Activated CD4-positive, CD25-positive, alpha-beta regulatory T cell (primary cell): ENCODE data around the gene GARIN3.
"Not testable (repeated sequence)": the region's sequence is repeated elsewhere in the genome, so short reads cannot be mapped to it uniquely, and the experiment has no call there.

ENCODE experiments used
- DNase-seq, 4 experiments: peaks; one replicate each; lab custom pipeline; 2025; lab: John Stamatoyannopoulos, UW

Gene GARIN3

DNA sequence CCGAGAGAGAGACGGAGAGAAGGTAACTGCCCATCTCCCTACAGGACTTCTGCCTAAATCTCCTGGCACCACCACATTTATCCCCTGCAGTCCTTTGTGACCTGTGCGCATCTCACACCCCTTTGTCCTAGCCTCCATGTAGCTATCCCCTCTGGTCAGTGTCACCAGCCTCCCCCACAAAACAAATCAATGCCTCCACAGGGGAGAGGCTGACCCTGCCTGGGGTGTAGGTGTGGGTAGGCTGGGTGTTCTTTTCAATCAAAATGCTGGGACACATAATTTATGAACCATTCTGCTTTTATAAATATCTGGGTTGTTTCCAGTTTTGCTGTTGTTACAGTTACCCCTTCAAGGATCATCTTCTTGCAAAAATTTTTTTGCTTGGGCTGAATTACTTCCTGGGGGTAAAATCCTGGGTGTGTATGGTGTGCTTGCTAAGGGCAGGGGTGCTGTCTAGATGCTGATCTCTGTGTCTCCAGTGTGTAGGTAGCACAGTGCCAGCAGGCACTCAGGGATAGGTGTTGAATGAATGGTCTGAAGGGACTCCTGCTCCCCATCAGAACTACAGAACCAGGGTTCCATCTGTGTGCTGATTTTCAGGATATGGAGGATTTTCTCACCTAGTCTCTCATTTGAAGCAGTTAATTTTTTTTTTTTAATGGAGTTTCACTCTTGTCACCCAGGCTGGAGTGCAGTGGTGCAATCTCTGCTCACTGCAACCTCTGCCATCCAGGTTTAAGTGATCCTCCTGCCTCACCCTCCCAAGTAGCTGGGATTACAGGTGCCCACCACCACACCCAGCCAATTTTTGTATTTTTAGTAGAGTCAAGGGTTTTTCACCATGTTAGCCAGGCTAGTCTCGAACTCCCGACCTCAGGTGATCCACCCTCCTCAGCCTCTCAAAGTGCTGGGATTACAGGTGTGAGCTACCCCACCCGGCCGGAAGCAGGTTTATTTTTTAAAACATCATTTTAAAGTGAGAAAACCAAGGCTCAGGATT lies at the start of gene GARIN3:
Gene GARIN3 (minus strand): TSS at position 51 of the 1,000 bp plus-strand sequence. CDS start 96 bp downstream, outside the sequence.
- no peak for DNase-seq

DNA sequence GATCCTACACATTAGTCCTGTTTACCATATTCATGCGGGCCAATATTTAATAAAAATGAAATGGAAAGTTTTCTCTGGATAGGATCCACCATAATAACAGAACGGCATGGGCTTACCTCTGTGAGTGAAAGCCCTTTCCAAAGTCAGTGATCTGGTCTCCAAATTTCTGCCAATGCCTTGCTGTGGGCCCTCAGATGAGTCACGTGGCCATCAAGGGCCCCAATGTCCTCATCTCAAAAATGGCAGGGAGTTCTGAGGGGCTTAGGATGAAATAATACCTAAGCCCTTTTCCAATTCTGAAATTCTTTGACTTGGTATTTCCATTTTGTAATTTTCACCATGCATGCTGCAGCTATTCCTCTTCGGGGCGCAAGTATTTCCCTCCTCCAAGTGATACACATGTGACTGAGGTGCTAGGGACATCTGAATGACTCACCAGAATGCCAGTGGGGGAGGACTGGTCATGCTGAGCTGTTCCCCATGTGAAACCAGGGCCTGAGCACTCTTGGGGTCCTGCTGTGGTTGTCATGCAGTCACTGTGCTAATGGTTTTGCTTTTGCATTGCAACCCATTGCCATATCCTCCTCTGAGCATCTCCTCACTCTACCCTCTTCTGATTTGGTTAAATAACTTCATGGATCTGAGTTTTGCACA lies 49.6 kb upstream of the GARIN3 start:
- DNase-seq, result no peak

DNA sequence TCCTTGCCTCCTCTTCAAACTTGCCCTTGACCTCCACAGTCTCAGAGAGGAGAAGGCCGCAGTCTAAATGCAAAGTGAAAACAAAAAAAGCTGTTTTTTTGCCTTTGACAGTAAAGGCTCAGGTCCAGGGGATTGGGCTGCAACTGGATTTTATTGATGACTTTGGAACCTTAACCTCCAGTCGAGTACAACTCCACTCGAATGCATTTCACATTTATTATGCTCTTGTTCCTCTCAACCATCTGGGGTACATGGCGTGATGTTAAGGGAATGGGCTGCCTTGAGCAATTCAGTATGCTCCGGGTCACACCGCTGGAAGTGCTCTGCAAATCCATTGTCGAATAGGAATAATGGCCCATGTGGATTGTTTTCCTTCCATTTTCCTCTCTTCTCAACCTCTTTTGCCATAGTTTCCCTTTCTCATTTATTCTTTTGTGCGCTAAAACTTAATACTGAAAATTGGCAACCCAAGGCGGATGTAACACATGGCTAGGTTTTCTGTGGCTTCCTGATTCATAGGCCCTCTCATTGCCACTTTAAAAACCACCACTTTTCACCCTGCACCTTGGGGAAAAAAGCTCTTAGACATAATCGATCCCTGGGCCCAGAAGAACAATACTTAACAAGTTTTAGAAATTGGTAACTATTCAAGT lies 48.9 kb upstream of the GARIN3 start:
- DNase-seq, result no peak

DNA sequence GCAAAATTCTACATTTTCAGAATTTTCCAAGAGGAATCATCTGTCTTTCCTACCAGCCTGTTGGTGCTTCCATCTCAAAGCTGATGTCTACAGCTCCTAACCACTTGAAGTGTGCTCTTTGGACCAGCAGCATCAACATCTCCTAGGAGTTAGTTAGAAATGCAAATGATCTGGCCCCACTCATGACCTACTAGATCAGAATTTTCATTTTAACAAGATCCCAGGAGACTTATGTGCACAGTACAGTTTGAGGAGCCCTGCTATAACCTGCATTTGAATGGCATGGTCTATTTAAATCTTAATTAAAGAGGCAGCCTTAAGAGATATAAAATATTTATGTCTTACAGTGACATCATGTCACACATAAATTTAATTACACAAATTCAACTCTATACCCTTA lies 48.4 kb upstream of the GARIN3 start:
- no peak for DNase-seq

DNA sequence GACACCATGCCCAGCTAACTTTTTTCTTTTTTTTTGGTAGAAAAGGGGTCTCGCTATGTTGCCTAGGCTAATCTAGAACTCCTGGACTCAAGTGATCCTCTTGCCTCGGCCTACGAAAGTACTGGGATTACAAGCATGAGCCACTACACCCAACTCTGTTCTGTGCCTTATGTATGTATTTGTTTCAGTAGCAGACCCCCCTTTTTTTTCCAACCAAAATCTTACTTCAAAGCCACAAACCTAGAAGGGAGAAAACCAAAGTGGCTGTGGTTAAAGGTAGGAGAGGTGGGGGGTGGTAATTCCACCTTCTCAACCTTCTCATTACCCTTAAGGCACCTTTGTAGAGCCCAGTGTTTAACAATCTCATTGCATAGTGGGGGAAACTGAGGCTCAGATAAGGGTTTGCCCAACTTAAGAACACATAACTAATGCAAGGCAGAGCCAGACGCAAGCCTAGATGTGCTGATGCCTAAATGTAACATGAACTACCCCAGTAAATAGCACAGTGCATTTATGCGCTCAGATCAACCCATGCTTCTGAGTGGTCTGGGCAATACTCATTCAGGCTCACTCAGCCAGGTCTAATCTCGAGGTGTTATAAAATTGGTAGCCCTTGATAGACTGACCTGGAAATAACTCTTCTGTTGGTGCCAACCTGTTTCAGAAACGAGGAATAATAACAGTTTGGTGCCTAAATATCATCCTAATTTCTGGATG lies 47.6 kb upstream of the GARIN3 start:
- no peak for DNase-seq

DNA sequence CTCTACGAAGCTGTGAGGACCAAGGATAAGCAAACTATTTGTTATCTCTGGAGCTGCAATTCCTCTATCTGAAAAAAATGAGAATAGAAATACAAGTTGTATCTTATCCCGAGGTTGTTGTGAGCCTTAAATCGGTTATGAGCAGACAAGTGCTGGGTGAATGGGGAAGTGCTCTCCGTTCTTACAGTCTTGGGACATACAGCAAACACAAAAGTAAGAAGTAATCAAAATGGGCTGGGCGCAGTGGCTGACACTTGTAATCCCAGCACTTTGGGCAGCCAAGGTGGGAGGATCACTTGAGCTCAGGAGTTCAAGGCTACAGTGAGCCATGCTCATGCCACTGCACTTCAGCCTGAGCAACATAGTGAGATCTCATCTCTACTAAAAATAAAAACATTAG lies 46.2 kb upstream of the GARIN3 start:
- no peak for DNase-seq

DNA sequence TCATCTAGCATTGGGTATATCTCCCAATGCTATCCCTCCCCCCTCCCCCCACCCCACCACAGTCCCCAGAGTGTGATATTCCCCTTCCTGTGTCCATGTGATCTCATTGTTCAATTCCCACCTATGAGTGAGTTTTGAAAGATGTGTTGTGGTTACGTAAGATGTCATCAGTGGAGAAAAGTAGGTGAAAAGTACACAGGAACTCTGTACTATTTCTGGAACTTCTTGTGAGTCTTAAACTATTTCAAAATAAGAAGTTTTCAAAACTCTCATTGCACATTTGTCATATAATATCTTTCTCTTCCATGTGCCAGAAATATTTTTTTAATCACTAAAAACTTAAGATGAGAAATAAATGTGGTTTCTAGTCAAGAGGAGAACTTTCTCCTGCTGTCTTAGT lies 44.6 kb upstream of the GARIN3 start:
- DNase-seq, result not testable (repeated sequence)

DNA sequence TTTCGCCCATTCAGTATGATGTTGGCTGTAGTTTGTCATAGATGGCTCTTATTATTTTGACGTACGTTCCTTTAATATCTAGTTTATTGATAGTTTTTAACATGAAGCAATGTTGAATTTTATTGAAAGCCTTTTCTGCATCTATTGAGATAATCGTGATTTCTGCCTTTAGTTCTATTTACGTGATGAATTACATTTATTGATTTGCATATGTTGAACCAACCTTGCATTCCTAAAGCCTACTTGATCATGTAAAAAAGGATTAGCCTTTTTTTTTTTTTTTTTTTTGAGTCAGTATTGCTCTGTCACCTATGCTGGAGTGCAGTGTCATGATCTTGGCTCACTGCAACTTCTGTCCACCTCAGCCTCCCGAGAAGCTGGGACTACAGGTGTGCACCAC lies 39.6 kb upstream of the GARIN3 start:
- no peak for DNase-seq

DNA sequence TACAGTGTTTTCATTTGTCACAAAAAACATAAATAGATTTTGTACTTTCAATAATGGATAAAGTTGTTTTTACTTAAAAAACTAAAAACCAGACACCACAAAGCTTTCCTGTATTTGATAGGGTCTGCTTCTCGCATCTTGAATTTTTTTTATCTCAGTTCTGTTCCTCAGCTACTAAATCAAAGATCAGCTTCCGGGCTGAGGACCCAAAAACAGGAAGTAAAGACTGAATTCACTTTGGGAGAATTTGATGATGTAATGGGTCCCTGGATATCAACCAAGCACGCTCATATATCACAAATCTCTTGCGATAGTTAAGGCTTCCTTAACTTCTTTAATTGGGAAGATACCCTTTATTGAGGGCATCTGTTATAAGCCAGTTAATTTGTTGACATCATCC lies 38.7 kb upstream of the GARIN3 start:
- no peak for DNase-seq

DNA sequence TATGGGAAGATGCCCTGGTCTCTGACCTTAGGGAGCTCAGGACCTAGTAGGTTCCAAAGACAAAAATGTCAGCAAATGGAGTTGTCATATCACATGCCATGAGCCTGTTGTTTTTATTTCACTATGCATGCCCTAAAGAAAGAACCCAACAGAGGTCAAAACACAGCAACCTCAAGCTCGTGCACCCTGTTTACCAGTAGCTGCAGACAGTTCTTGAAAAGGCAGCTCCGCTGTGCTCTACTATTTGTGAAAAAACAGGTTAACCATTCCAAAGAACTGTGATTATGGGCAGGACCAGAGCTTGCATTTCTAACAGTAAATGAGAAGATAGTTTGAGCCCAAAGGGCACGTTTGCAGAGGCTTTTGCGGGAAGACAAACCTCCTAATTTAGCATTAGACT lies 37.4 kb upstream of the GARIN3 start:
- no peak for DNase-seq

DNA sequence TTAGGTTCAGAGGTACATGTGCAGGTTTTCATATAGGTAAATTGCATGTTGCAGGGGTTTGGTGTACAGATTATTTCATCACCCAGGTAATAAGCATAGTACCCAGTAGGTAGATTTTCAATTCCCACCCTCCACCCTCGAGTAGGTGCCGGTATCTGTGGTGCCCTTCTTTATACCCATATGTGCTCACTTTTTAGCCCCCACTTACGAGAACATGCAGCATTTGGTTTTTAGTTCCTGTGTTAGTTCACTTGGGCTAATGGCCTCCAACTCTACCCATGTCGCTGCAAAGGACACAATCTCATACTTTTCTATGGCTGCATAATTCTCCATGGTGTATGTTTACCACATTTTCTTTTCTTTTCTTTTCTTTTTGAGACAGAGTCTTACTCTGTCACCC lies 35.8 kb upstream of the GARIN3 start:
- no peak for DNase-seq

DNA sequence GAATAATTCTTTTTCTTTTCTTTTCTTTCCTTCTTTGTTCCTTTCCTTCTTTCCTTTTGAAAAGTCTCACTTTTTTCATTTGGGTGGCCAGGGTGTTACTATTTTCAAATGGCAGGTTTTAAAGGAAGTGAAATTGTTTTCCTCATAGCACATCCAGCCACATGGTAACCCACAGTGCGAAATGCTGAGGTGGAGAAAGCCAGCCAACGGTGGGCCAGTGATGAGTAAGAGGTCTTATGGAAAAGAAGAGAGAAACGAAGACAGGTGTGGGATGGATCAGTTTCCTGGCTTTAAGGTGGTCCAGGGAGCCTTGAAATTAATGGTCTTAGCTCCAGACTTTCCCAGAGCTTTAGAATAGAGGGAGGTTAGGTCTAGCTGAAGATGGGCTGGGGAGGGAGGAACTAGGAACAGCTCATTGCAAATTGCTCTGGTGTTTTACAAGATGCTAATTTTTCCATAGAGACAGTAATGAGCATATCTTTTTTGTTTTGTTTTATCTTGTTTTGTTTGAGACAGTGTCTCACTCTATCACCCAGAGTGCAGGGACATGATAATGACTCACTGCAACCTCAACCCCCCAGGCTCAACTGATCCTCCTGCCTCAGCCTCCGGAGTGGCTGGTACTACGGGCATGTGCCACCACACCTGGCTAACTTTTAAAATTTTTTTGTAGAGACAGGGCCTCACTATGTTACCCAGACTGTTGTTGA lies 32.4 kb upstream of the GARIN3 start:
- DNase-seq, result no peak

DNA sequence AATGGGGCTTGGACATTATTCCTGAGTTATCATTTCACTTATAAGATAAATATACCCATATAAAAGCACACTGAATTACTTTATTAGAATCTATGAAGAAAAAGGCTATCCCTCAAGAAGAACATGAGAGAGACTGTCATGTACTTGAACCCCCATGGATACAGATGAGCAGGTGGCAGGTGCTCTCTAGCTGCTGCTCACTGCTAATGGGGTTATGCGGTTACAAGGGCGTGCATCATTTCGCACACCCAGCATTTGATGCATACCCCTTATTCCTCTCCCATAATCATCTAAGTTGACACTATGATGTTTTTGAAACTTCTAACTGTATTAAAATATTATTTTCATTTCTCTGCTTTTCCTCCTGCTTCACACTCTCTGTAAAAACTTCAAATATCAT lies 31.0 kb upstream of the GARIN3 start:
- no peak for DNase-seq

DNA sequence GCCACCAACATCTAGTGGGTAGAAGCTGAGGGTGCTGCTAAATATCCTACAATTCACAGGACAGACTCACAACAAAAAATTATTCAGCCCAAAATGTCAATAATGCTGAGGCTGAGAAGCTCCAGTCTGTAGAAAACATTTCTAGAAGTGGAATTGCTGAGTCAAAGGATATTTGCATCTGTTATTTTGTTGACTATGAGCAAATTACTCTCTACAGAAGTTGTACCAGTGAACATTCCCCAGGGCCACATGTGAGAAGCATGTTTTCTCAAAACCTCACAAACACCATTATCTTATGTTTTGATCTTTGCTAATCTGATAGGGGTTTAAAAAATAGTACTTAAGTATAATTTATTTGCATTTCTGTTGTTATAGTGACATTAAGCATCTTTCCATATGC lies 30.0 kb upstream of the GARIN3 start:
- DNase-seq, result no peak

DNA sequence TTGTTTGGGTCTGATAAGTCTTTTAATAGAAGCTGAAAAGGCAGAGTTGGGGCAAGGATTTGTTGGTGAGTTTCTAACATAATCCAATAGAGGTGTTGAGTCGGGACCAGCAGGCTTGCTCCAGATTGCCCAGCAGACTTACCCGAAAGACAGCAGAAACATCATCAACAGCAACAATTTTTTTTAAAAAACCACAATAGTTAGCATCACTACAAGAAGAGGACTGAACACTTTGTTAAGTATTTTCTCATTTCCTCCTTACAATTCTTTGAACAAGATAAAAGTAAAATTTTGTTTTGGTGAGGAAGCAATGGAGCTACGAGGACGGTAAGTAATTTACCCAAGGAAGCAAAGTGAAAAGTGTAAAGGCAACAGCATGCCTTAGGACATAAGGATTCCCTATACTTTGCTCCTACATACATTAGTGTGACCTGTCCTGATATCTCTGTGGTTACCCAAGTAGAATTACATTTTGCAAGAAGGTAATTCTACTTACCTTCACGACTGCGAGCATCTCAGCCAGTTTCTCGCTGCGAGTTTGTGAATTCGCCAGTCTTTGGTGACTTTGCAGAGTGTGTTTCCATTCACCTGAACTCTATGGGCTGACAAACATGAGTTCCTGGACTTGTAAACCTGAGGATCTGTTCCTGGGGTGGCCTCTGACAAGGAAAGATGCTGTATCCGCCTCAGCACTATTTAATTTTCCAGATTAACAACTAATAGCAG lies 27.8 kb upstream of the GARIN3 start:
- DNase-seq, result no peak

DNA sequence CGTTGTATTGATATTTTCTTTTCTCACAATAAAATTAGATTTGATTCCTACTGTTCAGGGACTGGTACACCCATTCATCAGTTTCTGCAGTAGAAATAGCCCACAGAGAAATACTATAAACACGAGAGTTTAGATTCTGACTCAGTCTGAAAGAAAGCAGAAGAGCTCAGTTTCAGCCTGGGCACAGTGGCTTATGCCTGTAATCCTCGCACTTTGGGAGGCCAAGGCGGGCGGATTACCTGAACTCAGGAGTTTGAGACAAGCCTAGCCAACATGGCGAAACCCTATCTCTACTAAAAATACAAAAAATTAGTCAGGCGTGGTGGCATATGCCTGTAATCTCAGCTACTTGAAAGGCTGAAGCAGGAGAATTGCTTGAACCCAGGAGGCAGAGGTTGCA lies 23.2 kb upstream of the GARIN3 start:
- no peak for DNase-seq

DNA sequence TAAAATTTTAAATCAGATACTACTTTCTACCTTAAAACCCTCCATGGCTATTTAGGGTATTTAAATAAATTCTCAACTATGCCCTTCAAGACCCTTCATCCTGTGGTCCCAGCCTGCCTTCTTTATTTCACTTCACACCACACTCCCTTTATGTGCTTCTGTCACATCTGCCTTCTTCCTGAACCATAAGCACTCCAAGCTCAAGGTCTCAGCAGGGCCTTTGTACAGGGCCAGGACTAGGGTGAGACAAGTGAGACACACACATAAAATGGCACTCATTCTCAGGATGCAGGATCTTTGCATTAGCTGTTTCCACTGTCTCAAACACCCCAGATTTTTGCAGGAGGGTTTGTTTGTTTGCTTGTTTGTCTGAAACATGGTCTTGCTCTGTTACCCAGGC lies 22.2 kb upstream of the GARIN3 start:
- no peak for DNase-seq

DNA sequence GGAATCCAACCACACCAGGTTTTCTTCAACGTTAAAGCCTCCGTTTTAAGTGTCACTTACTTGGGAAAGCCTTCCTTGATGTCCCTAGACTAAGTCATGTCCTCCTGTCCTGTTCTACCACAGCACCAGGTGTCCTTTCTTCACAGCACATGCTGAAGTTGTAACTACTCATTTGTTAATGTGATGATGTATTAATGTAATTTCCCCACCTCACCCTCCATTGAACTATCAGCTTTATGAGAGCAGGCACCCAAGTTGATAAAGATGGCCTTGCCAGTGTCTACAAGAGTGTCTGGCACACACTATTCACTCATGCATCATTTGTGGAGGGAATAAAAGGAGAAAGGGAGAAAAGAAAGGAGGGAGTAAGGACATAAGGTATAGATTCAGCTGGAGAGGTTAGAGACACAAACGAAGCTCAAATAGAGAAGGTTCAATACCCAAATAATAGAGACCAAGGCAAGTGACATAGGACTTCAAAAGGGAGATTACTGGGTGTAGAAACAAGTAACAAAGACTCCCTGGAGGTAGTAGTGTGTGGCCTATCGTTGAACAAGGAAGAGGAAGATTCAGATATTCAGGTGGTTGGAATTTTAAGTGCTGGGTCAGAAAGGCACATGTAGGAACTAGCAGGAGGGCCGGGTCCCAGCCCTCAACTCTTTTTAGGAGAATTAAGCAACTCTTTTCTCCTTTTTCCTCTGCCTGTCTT lies 21.1 kb upstream of the GARIN3 start:
- DNase-seq, result no peak

DNA sequence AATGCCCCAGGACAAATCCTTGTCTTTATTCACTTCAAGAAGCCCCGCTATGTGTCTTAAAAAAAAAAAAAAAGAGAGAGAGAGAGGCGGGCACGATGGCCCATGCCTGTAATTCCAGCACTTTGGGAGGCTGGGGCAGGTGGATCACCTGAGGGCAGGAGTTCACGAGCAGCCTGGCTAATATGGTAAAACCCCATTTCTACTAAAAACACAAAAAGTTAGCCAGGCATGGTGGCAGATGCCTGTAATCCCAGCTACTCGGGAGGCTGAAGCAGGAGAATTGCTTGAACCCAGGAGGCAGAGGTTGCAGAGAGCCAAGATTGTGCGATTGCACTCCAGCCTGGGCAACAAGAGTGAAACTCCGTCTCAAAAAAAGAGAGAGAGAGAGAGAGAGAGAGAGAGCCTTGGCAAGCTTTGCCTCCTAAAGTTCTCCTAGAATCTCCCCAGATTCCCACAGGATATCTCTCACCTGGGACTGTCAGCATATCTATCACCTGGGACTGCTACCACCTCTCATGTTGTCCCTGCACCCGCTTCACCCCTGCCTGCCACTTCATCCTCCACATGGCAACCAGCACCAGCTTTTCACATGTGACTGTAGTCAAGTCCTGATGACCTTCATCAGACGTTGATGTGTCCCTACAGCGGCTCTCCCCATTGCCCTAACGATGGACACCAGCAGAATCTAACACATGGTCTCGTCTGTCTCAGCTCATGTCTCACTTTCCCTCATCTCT lies 20.4 kb upstream of the GARIN3 start:
- DNase-seq, result no peak
